H1 (cell line): ENCODE data around the gene PPIG. TPM values are rescaled to one million over a fixed set of nuclear protein-coding genes. Genes with fewer than 3 reads are reported as not detected.
A peak's percentile ranks its signal among the peaks of the same experiment; 100 is the strongest.

Source experiments
- CTCF ChIA-PET: fragments of 300-600 bp; sonication (Branson Sonifier 250); formaldehyde crosslinking; loops from one replicate; lab custom pipeline; 2021; ENCODE audit not compliant: partially characterized antibody; lab: Charles Lee
- POLR2A ChIA-PET: fragments of 300-600 bp; sonication (Branson Sonifier 250); formaldehyde crosslinking; loops from one replicate; lab custom pipeline; 2021; ENCODE audit warnings: inconsistent platforms; ENCODE audit not compliant: partially characterized antibody; lab: Charles Lee
- DNase-seq, 2 experiments: peaks; one replicate each; pipeline versions ENCODE4 v3.0.0 to v3.0.0-alpha.2; 2010 to 2022; ENCODE audit warnings: low spot score in 2 of 2, low read depth in 1 of 2, mixed read lengths in 1 of 2
- FAIRE-seq: peaks from 2 replicates; lab custom pipeline; 2011; peaks lifted over from hg19 to GRCh38; lab: Jason Lieb, UNC
- H2AFZ ChIP-seq: 2 replicates; pipeline ENCODE4 v1.8.1; 2012; ENCODE audit warnings: low read length, inconsistent platforms
- H2AK5ac ChIP-seq: 2 replicates; pipeline ENCODE4 v1.6.1; 2013; ENCODE audit warnings: low read depth, low read length
- H2BK120ac ChIP-seq: replicated peaks from 2 replicates; pipeline ENCODE3; 2013; ENCODE audit warnings: low read depth, low read length, inconsistent platforms
- H2BK12ac ChIP-seq: 2 replicates; pipeline ENCODE4 v1.6.1; 2013; ENCODE audit warnings: low read depth, low read length
- H2BK15ac ChIP-seq: 2 replicates; pipeline ENCODE4 v1.6.1; 2013; ENCODE audit warnings: low read length
- H2BK20ac ChIP-seq: 2 replicates; pipeline ENCODE4 v1.6.1; 2013; ENCODE audit warnings: low read length
- H2BK5ac ChIP-seq: 2 replicates; pipeline ENCODE4 v1.6.1; 2013; ENCODE audit warnings: low read depth, low read length
- H3K14ac ChIP-seq: 2 replicates; pipeline ENCODE4 v1.6.1; 2013; ENCODE audit warnings: inconsistent platforms; ENCODE audit not compliant: insufficient read length
- H3K18ac ChIP-seq: 2 replicates; pipeline ENCODE4 v1.6.1; 2013; ENCODE audit warnings: low read length; ENCODE audit errors: extremely low read depth
- H3K23ac ChIP-seq: 2 replicates; pipeline ENCODE4 v1.6.1; 2013; ENCODE audit warnings: inconsistent platforms; ENCODE audit not compliant: insufficient read length
- H3K23me2 ChIP-seq: 2 replicates; pipeline ENCODE4 v1.6.1; 2013; ENCODE audit warnings: low read depth, low read length
- H3K27ac ChIP-seq: 2 replicates; pipeline ENCODE4 v1.6.1; 2011; ENCODE audit warnings: low read depth, low read length, inconsistent platforms
- H3K27me3 ChIP-seq, 4 experiments: replicated peaks in 1 of 4; 1 replicate in 1 of 4; 2 replicates in 3 of 4; pipeline versions ENCODE4 v1.6.1 to v1.8.1; 2011 to 2013; ENCODE audit warnings: low read length in 3 of 4, mild to moderate bottlenecking in 3 of 4, inconsistent platforms in 2 of 4, mixed read lengths in 2 of 4, moderate library complexity in 1 of 4; ENCODE audit not compliant: control insufficient read depth in 3 of 4, insufficient read depth in 3 of 4; ENCODE audit errors: extremely low read depth in 1 of 4
- H3K36me3 ChIP-seq, 4 experiments: 2 replicates each; pipeline versions ENCODE4 v1.6.1 to v1.8.1; 2011 to 2013; ENCODE audit warnings: mild to moderate bottlenecking in 4 of 4, low read length in 3 of 4, moderate library complexity in 2 of 4, control low read depth in 1 of 4, inconsistent platforms in 1 of 4; ENCODE audit not compliant: insufficient read depth in 4 of 4, control insufficient read depth in 2 of 4
- H3K4ac ChIP-seq: replicated peaks from 2 replicates; pipeline ENCODE3; 2013; ENCODE audit warnings: low read length, low read depth, mixed read lengths, inconsistent platforms; ENCODE audit not compliant: insufficient read length
- H3K4me1 ChIP-seq, 4 experiments: replicated peaks in 1 of 4; 1 replicate in 1 of 4; 2 replicates in 3 of 4; pipeline versions ENCODE4 v1.6.1 to v1.8.1; 2011 to 2013; ENCODE audit warnings: low read length in 3 of 4, inconsistent platforms in 2 of 4, mixed read lengths in 1 of 4; ENCODE audit not compliant: insufficient read depth in 4 of 4, control insufficient read depth in 3 of 4
- H3K4me2 ChIP-seq, 2 experiments: 2 replicates each; pipeline versions ENCODE4 v1.6.1 to v1.8.1; 2011 to 2013; ENCODE audit warnings: low read depth in 2 of 2, low read length in 2 of 2, control low read depth in 1 of 2, inconsistent platforms in 1 of 2, mild to moderate bottlenecking in 1 of 2; ENCODE audit not compliant: insufficient read depth in 1 of 2
- H3K4me3 ChIP-seq, 4 experiments: fragments of 200-600, 300-600 bp in 1 of 4; sonication (generic), shearing (Covaris generic), sonication (Bioruptor Twin) in 1 of 4; 2 replicates each; pipeline versions ENCODE4 v1.5.1 to v1.8.1; 2011 to 2016; ENCODE audit warnings: low read length in 4 of 4, low read depth in 3 of 4, control low read depth in 2 of 4, inconsistent platforms in 2 of 4, mild to moderate bottlenecking in 2 of 4, mixed read lengths in 1 of 4, moderate library complexity in 1 of 4; ENCODE audit not compliant: insufficient read depth in 2 of 4; ENCODE audit errors: extremely low read depth in 1 of 4
- H3K56ac ChIP-seq: replicated peaks from 2 replicates; pipeline ENCODE3; 2013; ENCODE audit warnings: low read depth, mild to moderate bottlenecking, mixed read lengths, low read length, inconsistent platforms; ENCODE audit not compliant: insufficient read length
- H3K79me1 ChIP-seq: 2 replicates; pipeline ENCODE4 v1.6.1; 2013; ENCODE audit warnings: low read depth, low read length, control low read depth
- H3K79me2 ChIP-seq, 2 experiments: 2 replicates each; pipeline versions ENCODE4 v1.6.1 to v1.8.1; 2012 to 2013; ENCODE audit warnings: low read length in 2 of 2, mild to moderate bottlenecking in 2 of 2, inconsistent platforms in 1 of 2; ENCODE audit not compliant: insufficient read depth in 2 of 2, control insufficient read depth in 1 of 2
- H3K9ac ChIP-seq, 4 experiments: replicated peaks in 1 of 4; 1 replicate in 1 of 4; 2 replicates in 3 of 4; pipeline versions ENCODE4 v1.6.1 to v1.8.1; 2011 to 2013; ENCODE audit warnings: low read depth in 3 of 4, low read length in 3 of 4, control low read depth in 2 of 4, mild to moderate bottlenecking in 2 of 4, moderate library complexity in 2 of 4, inconsistent platforms in 1 of 4; ENCODE audit errors: extremely low read depth in 1 of 4
- H3K9me3 ChIP-seq, 2 experiments: 2 replicates each; pipeline versions ENCODE4 v1.6.1 to v1.8.1; 2012 to 2013; ENCODE audit warnings: mild to moderate bottlenecking in 2 of 2, moderate library complexity in 2 of 2, control low read depth in 1 of 2, inconsistent platforms in 1 of 2, low read depth in 1 of 2, low read length in 1 of 2, mixed read lengths in 1 of 2; ENCODE audit not compliant: insufficient read depth in 2 of 2
- H4K20me1 ChIP-seq, 2 experiments: replicated peaks in 1 of 2; 2 replicates each; pipeline versions ENCODE3 to v1.8.1; 2011 to 2013; ENCODE audit warnings: inconsistent platforms in 2 of 2, low read length in 2 of 2, mild to moderate bottlenecking in 1 of 2; ENCODE audit not compliant: insufficient read depth in 2 of 2, control insufficient read depth in 1 of 2
- H4K5ac ChIP-seq: 2 replicates; pipeline ENCODE4 v1.6.1; 2013; ENCODE audit warnings: low read length, low read depth, mixed read lengths, inconsistent platforms; ENCODE audit not compliant: insufficient read length
- H4K8ac ChIP-seq: 2 replicates; pipeline ENCODE4 v1.8.0; 2013; ENCODE audit warnings: mild to moderate bottlenecking, moderate library complexity, low read length, inconsistent platforms; ENCODE audit not compliant: insufficient read depth; ENCODE audit errors: extremely low read depth
- H4K91ac ChIP-seq: replicated peaks from 2 replicates; pipeline ENCODE3; 2013; ENCODE audit warnings: low read length, mixed read lengths, inconsistent platforms; ENCODE audit not compliant: insufficient read length
- USF2 ChIP-seq: IDR thresholded peaks from 2 replicates; pipeline ENCODE4 v1.6.1; 2011; ENCODE audit warnings: low read length, improper control_type of control experiment
- WGBS, 2 experiments: shearing (Covaris generic) in 1 of 2; methylation state at CpG; one replicate each; pipeline versions ENCODE4 v1.1.6 to v1.1.7; 2013 to 2015; ENCODE audit warnings: low lambda C conversion rate in 2 of 2, mixed read lengths in 2 of 2, inconsistent platforms in 1 of 2, low coverage in 1 of 2, missing lambda C conversion rate in 1 of 2; ENCODE audit not compliant: insufficient replicate concordance in 2 of 2, insufficient coverage in 1 of 2, insufficient read length in 1 of 2; ENCODE audit errors: extremely low coverage in 1 of 2, missing lambda C conversion rate in 1 of 2; 5-methylcytosine and 5-hydroxymethylcytosine counted together
- polyA plus RNA-seq, 7 experiments: library from polyadenylated mRNA; depleted of rRNA in 3 of 7; stranded (reverse) in 5 of 7; unstranded in 2 of 7; fragments of >200 nt in 5 of 7; fragments of 200-250 nt in 2 of 7; gene quantifications; 1 replicate in 5 of 7; 2 replicates in 1 of 7; 4 replicates in 1 of 7; pipeline versions ENCODE4 v1.2.1 to v1.2.3, GENCODE V29; 2011 to 2013; ENCODE audit warnings: missing spikeins in 2 of 7, mixed read lengths in 2 of 7
- total RNA-seq: library from RNA; stranded (reverse); fragmentation: NEBNext Ultra II Directional; extraction: Animal tissue kit (Norgen Biotek cat#: 25700); gene quantifications from 2 replicates; pipeline ENCODE4 v1.2.1, GENCODE V29; 2021

PPIG gene
- total and polyA plus RNA-seq, 2 of the 8 experiments (the other 6 are each of a cell fraction or from before 2014, with no cell fraction given) = 14.7 to 71.0 TPM

- Histone ChIP-seq H2BK120ac (no peak overlapping the region), H2BK5ac (no peak overlapping the region), H4K91ac (no peak overlapping the region), H3K14ac (no peak overlapping the region), H2BK12ac (no peak overlapping the region), H3K56ac (no peak overlapping the region), H3K9ac (peak overlapping the region in 3 of 4 experiments; percentile 72 to 79 (median 76); a peak in 5 of 7 replicates), H3K18ac (no peak overlapping the region), H3K4ac (no peak overlapping the region), H3K27me3 (no peaks in the 10 kb centered on the region), H3K79me1 (no peaks in the 10 kb centered on the region), H4K5ac (no peak overlapping the region), H2BK15ac (no peak overlapping the region), H3K79me2 (peaks cover 0 to 39% of the 10 kb centered on the region in 2 experiments; a peak in 3 of 4 replicates), H3K4me1 (no peaks in the 10 kb centered on the region), H3K36me3 (peaks cover 0 to 5% (median 0%) of the 10 kb centered on the region in 4 experiments; a peak in 1 of 8 replicates), H2AK5ac (no peak overlapping the region)
- 2% methylated on average over 2 of the region's 2 CpGs; no CpG with 5 or more reads in 1 of the 2 experiments for WGBS, 2 experiments
- no peak for TF ChIP-seq USF2
- TF ChIP-seq, all 59 proteins: peak for 0
- Histone ChIP-seq H4K20me1 (peaks cover 0 to 5% of the 10 kb centered on the region in 2 experiments), H3K4me2 (peak overlapping the region; percentile 65 to 86), H4K8ac (no peak overlapping the region), H2BK20ac (no peak overlapping the region), H3K23ac (no peak overlapping the region), H2AFZ (peak overlapping the region; percentile 95), H3K9me3 (peaks cover 0 to 5% of the 10 kb centered on the region in 2 experiments; a peak in 2 of 4 replicates), H3K27ac (peak overlapping the region; percentile 55), H3K23me2 (0 out of 2 replicates have a peak, but pooled peaks cover 3% of the 10 kb centered on the region), H3K4me3 (peak overlapping the region; percentile 85 to 90 (median 90))
- DNase-seq = no peak
- CTCF ChIA-PET = interaction anchor here (0.6 to 0.7 kb wide), 2 partner anchors 10 to 217 kb away, joined by 3 to 4 read pairs; no protein-coding TSS in a partner anchor
- FAIRE-seq = no peak
- POLR2A ChIA-PET = interaction anchor here (0.6 to 2.0 kb wide), 5 partner anchors 10 to 199 kb away, joined by 3 to 23 read pairs (median 4); partner anchors contain the start of gene PPIG
These were observed 11.4 kb upstream of the PPIG start for GRCh38 chr2:169572821-169573159.
